ENCODE measurements around the gene KIFC1.
A peak's percentile ranks its signal among the peaks of the same experiment; 100 is the strongest.
"Not testable (repeated sequence)": the region's sequence is repeated elsewhere in the genome, so short reads cannot be mapped to it uniquely, and the experiment has no call there.

The KIFC1 gene

DNA sequence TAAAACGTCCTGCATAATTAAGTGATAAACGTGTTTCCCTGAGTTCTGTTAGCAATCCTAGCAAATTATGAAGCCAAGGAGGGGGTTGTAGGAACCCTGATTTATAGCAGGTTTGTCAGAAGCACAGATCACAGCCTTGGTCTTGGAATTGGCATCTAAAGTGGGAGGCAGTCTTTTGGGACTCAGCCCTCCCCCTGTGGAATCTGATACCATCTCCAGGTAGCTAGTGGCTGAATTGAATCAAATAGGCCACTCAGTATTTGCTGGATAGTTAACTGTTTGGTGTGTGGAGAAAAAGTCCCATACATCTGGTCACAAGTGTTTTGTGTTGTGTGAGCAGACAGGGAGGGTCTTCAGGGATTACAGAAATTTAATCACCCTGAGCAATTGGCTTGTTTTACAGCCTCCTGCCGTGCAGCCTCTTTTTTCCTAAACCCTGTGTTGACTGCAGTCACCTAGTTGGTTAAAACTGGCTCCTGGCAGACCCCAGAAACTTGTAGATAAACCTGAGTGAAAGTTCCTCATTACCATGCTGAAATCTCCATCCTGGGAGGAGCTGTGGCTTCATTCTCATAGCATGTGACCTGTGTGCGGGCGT lies 19.0 kb upstream of the KIFC1 start:
- Histone ChIP-seq H3K36me3 (no peaks in the 10 kb centered on the region), H3K4me1 (peaks cover 0 to 22% (median 17%) of the 10 kb centered on the region in 4 donors), H3K27ac (no peak overlapping the region), H3K9me3 (no peaks in the 10 kb centered on the region), H3K27me3 (no peaks in the 10 kb centered on the region), H3K4me3 (no peak overlapping the region)
- intact Hi-C loops (cut with DNase I; ENCODE audit: low total_unique reads) = no loop called here
- no peak for DNase-seq
- TF ChIP-seq, protein P1, sequence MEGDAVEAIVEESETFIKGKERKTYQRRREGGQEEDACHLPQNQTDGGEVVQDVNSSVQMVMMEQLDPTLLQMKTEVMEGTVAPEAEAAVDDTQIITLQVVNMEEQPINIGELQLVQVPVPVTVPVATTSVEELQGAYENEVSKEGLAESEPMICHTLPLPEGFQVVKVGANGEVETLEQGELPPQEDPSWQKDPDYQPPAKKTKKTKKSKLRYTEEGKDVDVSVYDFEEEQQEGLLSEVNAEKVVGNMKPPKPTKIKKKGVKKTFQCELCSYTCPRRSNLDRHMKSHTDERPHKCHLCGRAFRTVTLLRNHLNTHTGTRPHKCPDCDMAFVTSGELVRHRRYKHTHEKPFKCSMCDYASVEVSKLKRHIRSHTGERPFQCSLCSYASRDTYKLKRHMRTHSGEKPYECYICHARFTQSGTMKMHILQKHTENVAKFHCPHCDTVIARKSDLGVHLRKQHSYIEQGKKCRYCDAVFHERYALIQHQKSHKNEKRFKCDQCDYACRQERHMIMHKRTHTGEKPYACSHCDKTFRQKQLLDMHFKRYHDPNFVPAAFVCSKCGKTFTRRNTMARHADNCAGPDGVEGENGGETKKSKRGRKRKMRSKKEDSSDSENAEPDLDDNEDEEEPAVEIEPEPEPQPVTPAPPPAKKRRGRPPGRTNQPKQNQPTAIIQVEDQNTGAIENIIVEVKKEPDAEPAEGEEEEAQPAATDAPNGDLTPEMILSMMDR (IDR thresholded peaks at IDR 0.05) = no peak

DNA sequence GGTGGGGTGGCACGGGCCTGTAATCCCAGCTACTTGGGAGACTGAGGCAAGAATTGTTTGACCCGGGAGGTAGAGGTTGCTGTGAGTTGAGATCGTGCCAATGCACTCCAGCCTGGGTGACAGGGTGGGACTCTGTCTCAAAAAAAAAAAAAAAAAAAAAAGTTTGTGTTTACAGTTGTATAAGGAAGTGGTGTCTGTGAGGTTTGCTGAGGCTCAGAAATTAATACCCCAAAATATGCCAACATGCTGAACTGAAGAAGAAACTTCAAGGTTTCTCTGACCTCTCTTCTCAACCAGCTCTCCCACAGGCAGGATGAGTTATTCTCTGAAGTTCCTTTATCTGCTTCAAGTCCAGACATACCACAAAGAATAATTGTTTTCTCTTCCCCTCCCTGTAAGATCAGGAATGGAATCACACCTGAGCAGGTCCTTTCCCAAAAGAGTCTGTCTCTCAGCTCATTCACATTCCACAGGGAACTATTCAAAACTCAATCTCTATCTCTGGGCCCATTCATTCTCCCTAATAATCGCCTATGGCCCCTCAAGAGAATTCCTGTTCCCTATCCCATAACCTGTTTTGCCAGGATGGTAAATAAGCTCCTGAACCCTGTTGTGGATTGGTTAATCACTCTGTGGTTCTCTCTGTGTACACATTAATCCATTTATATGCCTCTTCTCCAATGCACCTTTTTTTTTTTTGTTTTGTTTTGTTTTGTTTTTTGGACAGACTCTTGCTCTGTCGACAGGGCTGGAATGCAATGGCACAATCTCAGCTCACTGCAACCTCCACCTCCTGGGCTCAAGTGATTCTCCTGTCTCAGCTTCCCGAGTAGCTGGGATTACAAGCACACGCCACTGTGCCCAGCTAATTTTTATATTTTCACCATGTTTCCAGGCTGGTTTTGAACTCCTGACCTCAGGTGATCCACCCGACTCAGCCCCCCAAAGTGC lies 17.4 kb upstream of the KIFC1 start:
- no peak for DNase-seq
- intact Hi-C loops (cut with DNase I; ENCODE audit: low total_unique reads) = no loop called here
- H3K27ac ChIP-seq = peak overlapping the region in 1 of 2 donors; percentile 3
- H3K4me1 ChIP-seq = peaks cover 0 to 22% (median 17%) of the 10 kb centered on the region in 4 donors
- H3K9me3 ChIP-seq = no peaks in the 10 kb centered on the region
- no peak overlapping the region for H3K4me3 ChIP-seq
- H3K36me3 ChIP-seq = no peaks in the 10 kb centered on the region
- H3K27me3 ChIP-seq = no peaks in the 10 kb centered on the region
- TF ChIP-seq, protein P1 (IDR thresholded peaks at IDR 0.05) = no peak

DNA sequence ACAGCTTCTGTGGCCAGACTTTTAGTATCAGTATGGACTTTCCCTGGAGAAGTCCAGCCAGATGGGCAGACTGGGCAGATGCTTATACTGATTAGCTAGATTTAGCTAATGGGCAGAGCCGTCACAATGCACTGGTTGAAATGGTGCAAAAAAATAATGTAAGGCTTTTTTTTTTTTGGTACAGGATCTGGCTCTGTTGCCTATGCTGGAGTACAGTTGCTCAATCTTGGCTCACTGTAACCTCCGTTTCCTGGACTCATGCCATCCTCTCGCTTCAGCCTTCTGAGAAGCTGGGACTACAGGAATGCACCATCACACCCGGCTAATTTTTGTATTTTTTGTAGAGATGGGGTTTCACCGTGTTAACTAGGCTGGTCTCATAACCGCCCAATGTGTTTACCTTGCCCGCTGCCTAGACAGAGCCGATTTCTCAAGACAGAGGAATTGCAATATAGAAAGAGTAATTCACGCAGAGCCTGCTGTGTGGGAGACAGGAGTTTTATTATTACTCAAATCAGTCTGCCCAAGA lies 16.4 kb upstream of the KIFC1 start:
- H3K9me3 ChIP-seq = no peaks in the 10 kb centered on the region
- H3K27me3 ChIP-seq = no peaks in the 10 kb centered on the region
- TF ChIP-seq, protein P1 (IDR thresholded peaks at IDR 0.05) = no peak
- H3K4me1 ChIP-seq = peaks cover 0 to 22% (median 17%) of the 10 kb centered on the region in 4 donors
- intact Hi-C loops (cut with DNase I; ENCODE audit: low total_unique reads) = no loop called here
- peak; percentile 82 to 87 for DNase-seq
- no peak overlapping the region for H3K4me3 ChIP-seq
- H3K27ac ChIP-seq = peak overlapping the region; percentile 3 to 61
- H3K36me3 ChIP-seq = no peaks in the 10 kb centered on the region

DNA sequence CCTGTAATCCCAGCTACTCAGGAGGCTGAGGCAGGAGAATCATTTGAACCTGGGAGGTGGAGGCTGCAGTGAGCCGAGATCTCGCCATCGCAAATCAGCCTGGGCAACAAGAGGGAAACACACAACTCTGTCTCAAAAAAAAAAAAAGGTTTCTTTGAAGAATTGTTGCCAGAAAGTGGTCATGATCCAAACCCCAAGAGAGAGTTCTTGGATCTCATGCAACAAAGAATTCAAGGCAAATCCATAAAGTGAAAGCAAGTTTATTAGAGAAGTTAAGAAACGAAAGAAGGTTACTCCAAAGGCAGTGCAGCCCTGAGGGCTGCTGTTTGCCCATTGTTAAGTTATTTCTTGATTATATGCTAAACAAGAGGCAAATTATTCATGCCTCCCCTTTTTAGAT lies 14.5 kb upstream of the KIFC1 start:
- peaks cover 0 to 22% (median 17%) of the 10 kb centered on the region in 4 donors for H3K4me1 ChIP-seq
- TF ChIP-seq, protein P1 (IDR thresholded peaks at IDR 0.05) = no peak
- H3K27ac ChIP-seq = no peak overlapping the region
- intact Hi-C loops (cut with DNase I; ENCODE audit: low total_unique reads) = no loop called here
- no peak overlapping the region for H3K4me3 ChIP-seq
- no peak for DNase-seq
- H3K9me3 ChIP-seq = no peaks in the 10 kb centered on the region
- H3K36me3 ChIP-seq = no peaks in the 10 kb centered on the region
- H3K27me3 ChIP-seq = no peaks in the 10 kb centered on the region

DNA sequence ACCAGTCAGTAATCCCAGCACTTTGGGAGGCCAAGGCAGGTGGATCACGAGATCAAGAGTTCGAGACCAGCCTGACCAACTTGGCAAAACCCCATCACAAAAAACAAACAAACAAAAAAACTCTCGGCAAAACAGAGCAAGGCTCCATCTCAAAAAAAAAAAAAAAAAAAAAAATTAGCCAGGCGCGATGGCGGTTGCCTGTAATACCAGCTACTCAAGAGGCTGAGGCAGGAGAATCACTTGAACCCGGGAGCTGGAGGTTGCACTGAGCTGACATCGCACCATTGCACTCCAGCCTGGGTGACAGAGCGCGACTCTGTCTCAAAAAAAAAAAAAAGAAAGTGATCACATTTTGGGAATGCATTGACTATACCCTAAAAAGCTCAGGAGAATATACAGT lies 12.4 kb upstream of the KIFC1 start:
- peaks cover 0 to 20% (median 16%) of the 10 kb centered on the region in 4 donors for H3K4me1 ChIP-seq
- H3K4me3 ChIP-seq; DNase-seq; H3K27ac ChIP-seq; H3K9me3 ChIP-seq; intact Hi-C loops (cut with DNase I; ENCODE audit: low total_unique reads); H3K36me3 ChIP-seq; H3K27me3 ChIP-seq: not testable (repeated sequence)
